Posterior cingulate gyrus (tissue), 11 donors: ENCODE measurements around the gene NUP210L.

ENCODE experiments used
- DNase-seq, 10 donors: peaks; one replicate each; pipeline versions ENCODE4 v3.0.0 to v3.0.0-alpha.2; 2020 to 2021; ENCODE audit warnings: mixed read lengths in 3 of 10
- intact Hi-C: fragments of 100-400 bp; cut with DNase I; formaldehyde crosslinking; loops from one replicate; pipeline ENCODE4 v1.15.1; 2023

Gene NUP210L

GRCh38 chr1:153951801-153952200, 203.1 kb downstream of the NUP210L start:
- intact Hi-C loops: no loop called here
- DNase-seq: no peak

DNA sequence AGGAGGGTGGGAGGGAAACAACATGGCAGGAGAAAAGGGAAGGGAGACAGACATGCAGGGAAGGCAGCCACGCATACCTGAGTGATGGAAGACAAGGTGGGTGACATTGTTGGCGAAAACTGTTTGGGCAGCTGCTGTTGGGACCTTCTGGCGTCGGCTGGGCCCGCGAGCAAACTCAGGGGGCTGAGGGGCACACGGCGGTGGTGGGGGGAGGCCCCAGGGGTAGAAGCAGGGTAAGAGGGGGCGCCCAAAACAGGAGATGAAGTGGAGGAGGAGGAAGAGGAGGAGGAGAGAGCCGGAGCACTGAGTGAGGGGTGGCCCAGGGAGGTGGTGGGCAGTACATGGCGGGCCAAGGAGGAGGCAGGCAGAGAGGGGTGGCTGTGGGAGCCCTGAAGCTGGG, 203.7 kb downstream of the NUP210L start:
- DNase-seq: no peak
- intact Hi-C loops: no loop called here

DNA sequence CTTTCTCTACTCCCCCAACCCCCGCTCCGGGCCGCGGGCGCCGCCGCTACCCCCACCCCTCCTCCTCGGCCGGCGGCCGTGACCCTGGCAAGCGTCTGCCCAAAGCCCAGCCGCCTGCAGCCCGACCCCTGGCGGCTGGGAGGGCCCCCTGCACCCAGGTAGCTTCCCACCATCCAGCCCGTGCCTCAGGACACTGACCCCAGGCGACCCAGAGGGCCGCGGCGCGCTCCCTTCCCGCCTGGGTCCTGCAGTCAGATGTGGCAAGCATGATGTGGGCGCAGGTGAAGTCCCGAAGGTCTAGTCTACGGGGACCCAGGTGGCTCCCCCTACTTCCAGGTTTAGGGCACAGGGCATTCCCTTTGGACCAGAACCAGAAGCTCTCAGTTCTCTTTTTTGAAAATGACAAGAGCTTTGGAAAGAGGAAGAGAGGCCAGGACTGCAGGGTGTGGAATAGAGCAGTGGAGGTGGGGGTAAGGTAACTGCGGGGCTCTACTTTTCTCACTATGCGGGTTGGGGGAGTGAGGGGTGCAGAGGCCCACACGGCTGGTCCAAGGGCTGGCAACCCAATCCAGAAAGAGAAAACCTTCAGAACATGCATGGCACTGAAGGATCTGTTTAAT, 208.1 kb downstream of the NUP210L start, which contains the start of gene DENND4B:
TSS of gene DENND4B (minus strand) at position 97 of the 620 bp plus-strand sequence. CDS start 2,344 bp downstream, outside the sequence.
- intact Hi-C loops: loop anchor here (1.0 to 2.0 kb wide), 3 partner anchors 12 to 150 kb away; partner anchors contain the start of gene CRTC2
- peak; percentile 66 to 97 (median 78) for DNase-seq

- intact Hi-C loops: loop anchor here (1.0 to 2.0 kb wide), 3 partner anchors 12 to 149 kb away; partner anchors contain the start of gene CRTC2
- peak; percentile 63 to 97 (median 80) for DNase-seq
Observed at GRCh38 chr1:153945795-153946621, 208.9 kb downstream of the NUP210L start.

DNA sequence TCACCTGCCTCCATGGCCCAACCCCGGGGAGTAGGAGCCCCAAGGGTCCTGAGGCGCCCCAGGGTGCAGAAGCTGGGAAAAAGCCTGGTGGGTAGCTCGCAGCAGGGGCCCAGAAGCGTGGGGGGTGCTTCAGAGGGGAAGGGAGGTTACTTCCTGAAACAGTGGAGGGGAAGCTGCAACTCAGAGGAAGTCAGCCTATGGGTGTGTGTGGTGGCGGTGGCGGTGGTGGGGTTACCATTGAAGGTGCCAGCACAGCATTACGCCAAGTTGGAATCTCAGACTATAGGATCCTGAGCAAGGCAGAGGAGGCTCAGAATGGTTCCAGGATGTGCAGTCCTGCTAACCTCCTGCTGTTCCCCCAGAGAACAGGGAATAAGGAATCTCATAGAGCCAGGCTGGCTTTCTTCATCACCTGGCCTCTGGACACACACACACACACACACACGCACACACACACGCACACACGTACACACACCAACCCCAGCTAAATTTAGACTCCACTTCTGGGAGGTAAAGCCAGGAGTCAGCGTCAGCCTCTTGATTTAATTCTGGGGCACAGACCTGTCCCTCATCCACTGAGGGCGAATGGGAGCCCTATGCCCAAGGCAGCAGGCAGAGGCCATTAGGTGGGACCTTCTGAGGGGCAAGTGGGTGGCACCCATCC, 209.6 kb downstream of the NUP210L start:
- intact Hi-C loops: no loop called here
- DNase-seq: peak in 2 of 10 donors; percentile 73 to 80

GRCh38 chr1:153944827-153945117, 210.1 kb downstream of the NUP210L start:
- intact Hi-C loops: no loop called here
- DNase-seq: no peak

DNA sequence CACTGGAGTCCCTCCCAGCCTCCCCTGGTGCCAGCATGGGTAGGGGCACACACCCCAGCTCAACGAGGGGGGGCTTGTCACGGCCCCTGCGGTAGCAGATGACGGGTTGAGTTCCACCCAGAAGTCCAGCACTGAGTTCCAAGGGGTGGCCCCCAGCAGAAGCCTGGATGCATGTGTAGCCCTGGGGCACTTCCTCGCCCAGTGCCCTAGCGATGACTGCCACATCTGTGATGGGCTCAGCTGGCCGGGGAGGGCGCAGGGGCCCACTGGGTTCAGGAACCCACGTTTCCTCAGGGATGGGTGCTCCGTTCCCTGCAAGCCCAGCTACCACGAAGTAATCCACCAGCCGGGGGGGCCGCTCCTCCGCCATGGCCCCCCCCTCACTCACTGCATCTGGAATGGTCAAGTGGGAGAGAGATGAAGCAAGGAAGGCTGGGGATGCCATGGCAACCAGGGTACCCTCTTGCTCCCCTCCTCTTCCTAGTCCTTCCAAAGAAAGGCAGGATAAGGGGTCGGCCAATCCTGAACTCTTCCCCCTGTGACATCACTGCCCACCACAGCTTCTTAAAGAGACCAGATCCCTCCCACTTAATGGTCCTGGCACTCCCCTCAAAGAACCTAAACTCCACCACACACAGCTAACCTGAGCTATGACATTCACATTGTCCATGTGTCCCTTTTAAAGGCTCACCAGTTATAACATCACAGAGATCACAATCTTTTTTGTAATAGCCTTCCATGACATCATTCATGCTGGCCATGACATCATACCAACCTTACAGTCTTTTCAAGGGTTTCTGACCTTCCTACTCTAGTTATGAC, 210.7 kb downstream of the NUP210L start:
- peak in 2 of 10 donors; percentile 70 to 72 for DNase-seq
- intact Hi-C loops: no loop called here

- DNase-seq: peak in 1 of 10 donors; percentile 78
- intact Hi-C loops: no loop called here
Observed at GRCh38 chr1:153942766-153943549, 211.9 kb downstream of the NUP210L start.
